ENCODE data around the gene PLCB4.

Gene PLCB4

DNA sequence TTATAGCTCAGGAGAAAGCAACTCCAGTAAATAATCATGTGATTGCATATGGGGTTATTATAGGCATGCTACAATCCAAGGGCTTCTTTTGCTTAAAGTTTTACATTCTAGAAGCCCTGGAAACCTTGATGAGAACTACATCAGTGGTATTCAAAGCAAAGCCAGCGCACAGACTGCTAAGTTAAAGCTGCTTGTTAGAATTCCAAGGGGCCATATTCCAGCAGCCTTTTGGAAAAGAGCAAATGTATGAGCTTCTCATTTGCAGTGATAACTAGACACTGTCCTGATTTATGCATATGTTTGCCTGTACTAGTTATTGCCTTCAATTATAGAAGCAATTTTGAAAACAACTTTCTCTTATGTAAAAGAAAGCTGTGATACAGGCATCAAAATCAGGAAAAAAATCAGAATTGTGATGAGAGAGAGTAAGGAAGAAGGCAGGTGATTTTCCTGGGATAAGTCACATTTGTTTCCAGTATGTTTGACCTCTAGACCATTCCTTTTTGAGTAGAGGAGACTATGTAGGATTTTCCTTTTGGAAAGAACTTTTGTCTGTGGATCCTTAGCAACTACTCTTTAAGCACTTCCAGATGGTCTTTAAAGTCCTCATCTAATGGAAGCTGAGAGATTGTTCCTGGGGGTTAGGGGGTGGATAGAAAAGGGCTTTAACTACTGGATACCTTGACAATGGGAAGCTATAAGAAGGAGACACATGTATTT, 159.2 kb downstream of the PLCB4 start:
- no peak for DNase-seq

DNA sequence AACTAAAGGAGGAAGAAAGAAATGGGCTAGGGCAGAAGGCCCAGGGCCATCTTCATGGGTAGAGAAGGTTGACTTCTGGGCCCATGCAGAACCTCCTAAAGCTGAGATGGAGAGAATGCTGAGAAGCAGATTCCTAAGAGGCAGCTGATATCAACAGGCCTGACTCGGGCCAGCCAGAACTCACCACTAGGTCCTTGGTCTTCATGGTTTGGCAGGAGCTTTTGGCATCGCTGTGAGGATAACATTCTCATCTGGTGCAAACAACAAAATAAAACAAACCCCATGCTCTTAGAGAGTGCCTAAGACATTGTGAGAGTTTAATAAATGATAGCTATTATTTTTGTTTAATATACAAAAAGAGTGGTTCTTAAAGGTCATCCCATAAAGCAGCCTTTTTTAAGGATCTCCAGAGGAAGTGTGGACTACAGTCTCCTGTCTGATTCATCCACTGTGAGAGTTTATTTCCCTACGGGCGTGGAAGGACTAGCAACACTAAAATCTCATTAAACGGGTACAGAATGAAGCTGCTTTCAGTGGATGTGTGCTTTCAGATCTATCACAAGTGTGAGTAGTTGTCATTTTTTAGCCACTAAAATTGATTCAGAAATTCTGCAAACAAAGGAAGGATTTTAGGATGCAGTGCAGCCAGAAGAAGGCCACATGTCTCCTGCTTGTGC, 160.0 kb downstream of the PLCB4 start:
- DNase-seq: no peak

DNA sequence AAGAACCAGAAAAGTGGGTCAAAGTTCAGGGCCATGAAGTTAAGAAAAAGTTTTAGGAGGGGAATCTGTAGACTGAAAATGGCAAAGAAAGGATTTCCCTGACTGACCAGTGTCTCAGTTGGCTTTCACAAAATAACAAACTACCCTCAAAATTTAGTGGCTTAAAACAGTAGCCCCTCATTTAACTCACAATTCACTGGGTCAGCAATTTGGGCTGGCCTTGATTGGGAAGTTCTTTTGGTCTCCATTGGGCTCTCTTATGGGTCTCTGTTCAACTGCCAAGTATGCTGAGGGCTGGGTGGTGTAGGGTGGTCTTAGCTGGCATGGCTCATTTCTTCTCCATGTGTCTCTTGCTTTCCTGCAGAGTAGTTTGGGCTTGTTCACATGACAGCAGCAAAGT, 161.5 kb downstream of the PLCB4 start:
- no peak for DNase-seq

DNA sequence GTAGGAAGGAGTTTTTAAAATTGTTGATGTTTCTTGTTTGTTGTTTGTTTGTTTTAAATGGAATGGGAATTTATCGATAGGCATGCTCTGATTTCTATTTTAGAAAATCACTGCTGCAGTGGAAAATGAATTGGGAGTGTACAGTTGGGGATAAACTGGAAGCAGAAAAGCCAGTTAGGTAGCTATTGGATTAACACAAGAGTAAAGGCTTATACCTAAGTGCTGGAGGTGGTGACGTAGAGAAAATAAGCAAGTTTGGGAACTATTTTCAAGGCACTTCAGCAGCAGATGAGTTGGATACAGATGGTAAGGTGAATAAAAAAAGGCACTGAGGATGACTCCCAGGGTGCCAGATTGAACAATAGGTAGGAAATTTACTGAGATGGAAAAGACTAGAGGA, 164.9 kb downstream of the PLCB4 start:
- no peak for DNase-seq

DNA sequence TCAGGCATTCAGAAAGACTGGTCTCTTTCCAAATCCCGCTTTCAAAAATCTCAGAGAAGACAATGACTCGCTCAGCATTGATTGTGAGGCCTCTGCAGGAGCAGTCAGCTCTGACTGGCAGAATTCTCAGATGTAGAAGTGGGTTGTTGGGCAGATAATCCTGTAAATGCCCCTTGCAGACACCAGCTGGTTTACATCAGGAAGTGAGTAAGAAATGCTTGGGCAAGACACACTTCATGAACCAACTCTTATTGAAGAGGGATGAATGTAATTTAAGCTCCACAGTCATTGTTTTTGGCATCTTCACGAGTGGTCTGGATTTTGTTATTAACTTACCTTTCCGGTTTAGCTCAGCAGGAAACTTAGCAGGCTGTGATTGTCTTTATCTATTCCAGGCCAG, 166.6 kb downstream of the PLCB4 start:
- DNase-seq: peak; percentile 60

DNA sequence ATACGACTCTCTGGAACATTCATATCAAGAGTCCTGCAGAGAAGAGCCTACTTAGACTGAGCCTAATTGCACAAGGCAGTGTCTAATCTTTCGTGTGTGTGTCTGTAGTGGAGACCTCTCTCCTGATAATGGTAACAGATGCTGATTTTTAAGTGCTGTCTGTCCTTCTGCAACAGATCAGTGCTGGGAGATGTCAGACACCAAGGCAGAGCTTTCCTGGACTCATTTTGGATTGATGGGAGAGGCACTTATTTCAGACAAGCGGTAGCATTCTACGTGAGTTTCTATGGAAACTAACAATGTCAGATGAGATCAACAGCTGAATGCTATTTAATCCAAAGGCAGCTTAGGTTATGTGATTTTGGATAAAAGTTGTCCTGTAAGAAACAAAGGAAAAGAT, 167.6 kb downstream of the PLCB4 start:
- DNase-seq: no peak

DNA sequence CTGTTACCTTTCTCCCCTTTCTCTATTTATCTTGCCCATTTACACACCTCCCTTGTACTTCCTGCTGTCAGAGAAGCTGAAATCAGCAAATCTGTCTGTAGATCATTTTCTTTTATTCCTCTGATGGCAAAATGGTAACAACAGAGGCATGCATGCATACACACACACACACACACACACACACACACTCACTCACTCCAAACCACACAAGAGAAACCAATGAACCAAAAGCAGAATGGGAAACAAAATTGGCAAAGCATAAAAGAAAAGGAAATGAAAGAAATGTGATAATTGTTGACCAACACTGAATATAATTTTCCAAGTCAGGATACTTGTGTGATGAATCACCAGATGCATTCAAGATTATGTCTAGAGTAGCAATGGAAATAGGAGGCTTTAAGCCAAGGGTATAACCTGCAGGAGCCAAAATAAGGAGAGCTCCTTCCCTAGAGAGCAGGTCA, 172.4 kb downstream of the PLCB4 start:
- DNase-seq: peak; percentile 87

DNA sequence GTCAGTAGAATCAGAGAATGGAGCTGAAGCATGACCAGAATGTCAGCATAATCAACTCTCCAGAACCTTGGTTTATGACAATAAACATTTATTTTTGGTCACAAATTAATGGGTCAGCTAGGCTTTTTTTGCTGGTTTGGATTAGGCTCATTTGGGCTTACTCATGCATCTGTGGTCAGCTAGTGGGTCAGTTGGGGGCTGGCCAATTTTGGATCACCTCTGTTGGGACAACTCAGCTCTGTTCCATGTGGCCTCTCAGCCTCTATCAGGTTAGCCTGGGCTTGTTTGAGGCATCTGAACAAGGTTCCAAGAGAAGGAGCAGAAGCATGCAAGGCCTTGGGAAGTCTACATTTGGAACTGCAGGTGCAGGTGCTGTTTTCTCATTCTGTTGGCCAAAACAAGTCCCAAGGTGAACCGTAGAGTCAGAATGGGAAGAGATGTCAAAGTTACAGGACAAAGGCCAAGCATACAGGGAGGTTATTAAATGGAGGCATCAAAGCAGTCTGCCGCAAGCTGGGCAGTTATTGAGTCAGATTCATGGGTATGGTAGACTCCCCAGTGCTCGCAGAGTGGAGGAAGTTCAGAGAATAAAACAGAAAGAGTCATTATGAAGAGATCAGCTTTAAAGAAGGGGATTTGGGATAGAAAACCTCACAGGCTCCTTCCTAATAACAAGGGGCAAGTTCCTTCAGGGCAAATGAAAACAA, 173.0 kb downstream of the PLCB4 start:
- peak; percentile 13 for DNase-seq

DNA sequence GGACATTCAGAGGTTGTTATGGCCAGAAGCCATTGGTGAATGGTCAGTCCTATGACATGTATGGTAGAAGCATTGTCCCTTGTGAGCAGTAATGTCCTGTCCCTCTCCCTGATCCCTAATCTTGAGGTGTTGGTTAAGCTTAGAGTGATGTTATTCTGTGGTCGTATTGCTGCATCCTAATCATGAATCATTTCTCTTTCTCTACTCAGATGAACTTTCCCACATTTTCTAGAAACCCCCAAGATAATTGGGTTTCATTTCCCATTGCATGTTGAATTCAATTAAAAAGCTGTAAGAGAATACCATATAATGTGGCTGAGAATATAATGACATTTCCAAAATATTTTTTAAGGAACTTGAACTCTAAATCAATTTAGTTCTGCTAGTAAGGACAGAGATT, 175.1 kb downstream of the PLCB4 start:
- no peak for DNase-seq

DNA sequence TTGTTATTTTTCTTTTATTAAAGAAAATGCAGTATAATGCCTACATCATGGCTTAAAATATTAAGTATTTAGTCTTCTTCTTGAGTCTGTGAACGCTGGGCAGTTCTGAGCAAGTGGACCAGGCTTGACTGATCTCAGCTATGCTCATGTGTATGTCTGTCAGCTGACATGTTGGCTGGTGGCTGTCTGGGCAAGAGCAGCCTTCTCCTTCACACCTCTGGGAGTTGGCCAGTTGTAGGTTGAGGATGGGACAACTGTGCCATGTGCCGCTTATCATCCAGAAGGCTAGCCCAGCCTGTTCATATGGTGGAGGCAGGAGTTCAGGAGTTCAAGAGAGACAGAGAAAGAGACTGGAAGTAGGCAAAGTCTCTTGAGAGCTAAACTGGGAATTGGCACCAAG, 175.9 kb downstream of the PLCB4 start:
- DNase-seq: no peak

DNA sequence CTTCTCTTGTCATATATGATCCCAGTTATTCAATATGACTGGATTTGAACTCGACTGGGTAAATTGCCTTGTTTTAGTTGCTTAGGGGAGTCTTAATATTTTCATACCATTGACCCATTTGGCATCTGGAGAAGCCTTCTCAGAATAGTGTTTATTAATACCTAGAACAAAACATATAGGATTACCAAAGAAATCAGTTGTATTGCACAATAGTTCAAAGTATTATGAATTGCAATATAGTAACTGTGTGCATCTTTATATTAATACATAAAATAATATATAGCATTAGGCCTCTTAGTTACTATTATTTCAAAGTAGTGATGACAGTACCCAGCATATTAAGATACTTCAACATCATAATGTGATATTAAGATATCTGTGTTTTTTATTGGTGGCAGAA, 177.8 kb downstream of the PLCB4 start:
- no peak for DNase-seq

DNA sequence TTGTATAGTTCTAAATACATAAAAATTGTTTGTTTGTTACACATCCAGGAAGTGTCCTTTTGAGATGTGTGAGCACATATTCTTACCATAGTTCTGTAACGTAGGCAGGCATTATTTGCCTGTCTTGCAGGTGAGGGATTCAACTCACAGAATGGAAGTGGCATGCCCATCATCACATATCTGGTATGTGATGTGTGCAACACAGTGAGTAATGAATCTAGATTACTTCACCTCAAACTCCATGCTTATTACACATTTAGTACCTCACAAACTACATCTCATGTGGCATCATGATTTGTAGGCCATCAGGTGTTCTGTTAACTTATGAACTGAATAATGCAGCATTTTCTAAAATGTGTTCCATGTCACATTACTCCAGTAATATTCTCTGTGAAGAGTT, 181.6 kb downstream of the PLCB4 start:
- DNase-seq: no peak

DNA sequence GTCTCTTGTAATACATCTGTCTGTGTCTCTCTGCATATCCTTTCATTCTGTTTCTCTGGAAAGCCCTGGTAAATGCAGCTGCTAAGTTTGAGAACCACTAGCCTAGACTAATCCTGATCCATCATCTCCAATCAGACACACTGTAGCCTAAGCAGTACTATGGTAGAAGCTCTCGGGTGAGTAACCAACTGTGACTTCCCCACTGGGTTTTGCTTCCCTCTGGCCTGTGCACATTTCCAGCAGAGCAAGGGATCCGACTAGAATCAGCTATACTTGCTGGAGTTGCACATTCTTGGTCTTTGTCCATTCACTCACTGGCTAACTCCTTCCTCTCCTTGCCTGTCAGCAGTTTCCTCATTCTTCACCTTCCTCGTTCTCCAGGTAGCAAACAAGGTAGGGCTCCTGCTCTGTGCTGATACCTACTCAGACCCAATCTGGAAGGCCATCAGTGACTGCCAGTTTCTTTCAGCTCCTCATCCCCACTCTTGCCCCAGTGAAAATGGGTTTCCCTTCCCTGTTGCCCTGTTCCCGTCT, 184.2 kb downstream of the PLCB4 start:
- no peak for DNase-seq

DNA sequence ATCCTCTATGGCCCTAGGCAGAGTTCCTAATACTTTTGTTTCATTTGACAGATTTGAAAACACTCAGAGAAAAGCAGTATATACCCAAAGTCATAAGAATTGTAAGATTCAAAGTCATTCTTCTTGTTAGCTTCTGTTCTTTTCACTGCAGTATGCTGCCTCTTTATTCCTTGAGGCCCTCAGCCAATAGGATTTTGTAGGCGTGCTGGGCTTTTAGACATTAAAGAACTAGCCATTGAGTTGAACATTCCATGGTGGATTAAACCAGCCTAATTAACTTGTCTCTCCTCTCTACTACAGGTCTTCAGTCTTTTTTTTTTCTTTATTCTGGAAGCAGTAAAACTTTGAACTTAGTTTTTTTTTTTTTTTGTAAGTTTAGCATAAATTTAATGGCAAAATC, 186.3 kb downstream of the PLCB4 start:
- DNase-seq: no peak

DNA sequence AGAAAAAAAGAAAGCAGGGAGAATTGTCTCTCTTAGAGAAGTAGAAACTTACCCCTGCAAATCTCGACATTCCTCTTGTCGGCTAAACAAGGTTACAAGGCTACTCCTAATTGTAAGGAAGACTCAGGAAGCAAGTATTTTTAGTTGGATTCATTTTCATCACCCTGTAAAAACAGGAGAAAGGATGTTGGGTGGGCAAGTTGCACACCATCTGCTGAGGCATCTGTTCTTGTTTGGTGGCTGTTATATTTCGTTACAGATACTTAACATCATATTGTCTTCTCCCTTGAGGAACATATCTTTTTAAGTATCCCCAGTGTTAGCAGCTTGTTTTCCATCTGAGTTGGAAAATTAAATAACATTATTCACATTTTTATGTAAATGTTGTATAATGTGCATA, 187.5 kb downstream of the PLCB4 start:
- DNase-seq: no peak

DNA sequence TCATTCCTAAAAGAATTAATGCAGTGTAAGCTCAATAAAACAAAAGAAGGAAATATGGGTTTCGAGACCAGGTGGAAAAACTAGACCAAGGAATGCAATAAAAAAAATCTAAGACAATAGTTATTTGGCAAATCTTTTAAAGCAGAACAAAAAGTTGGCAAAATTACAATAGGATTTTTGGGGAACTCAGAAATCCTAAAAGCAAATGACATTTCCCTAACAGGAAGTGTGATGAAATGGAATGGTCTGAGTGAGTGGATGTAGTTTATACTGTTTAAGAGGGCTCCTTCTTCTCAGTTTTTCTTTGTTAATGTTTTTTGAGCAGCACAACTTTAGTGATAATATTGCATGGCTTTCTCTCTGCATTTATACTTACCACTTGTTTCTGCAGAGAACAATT, 190.0 kb downstream of the PLCB4 start:
- DNase-seq: no peak

DNA sequence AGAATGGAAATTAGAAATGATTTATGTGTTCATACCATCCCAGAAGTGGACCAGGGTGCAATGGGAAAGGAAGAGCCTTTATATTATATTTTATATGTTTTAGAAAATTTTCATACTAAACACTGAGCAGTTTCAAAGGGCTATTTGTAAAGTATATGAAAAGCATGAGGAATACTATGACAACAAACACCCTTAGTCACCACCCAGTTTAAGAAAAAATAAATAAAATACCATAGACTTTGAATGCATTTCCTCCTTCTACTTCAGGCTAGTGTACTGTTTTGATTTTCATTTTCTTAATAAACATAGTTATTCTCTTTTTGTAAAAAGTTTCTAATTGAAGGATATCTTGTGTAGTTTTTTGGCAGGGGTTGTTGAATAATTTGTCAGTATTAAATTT, 191.1 kb downstream of the PLCB4 start:
- no peak for DNase-seq

DNA sequence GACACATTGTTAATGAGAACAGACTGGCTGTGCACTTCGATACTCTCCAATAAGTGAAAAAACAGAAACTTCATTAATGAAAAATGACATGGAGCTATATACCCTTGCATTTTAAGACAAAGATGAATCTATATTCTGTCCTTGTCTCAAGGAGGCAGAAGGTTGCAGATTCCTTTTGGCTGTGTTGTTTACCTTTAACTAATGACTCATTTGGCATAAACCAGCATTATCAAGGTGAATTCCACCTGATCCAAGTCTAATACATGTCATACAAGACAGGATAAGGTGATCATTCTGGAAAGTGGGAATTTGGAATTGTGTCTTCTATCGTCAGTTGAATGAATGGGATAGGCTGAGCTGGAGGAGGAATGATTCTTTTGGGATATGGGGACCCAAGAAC, 192.9 kb downstream of the PLCB4 start:
- no peak for DNase-seq

DNA sequence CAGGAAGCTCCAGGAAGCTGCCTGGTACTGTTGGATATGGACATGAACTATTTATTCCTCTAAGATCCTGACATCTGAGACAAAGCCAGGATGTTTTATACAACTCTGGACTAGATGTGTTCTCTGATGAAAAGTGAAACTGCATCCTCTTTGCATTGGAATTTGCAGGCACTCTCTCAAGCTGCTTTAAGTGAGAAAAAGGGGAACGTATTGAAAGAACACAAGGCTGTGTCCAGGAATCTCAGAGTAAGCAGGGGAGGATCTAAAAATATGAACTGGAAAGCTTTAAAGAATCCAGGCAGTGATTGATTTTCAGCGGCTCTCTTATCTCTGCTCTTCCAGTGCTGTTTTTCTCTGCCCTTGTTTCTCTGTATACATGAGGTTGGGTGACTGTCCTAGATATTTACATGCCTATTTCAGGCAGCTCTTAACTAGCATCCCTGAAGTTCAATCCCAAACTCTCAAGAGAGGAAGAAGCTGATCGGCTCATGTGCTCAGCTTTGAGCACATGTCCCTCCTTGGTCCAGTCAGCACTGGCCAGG, 193.8 kb downstream of the PLCB4 start:
- DNase-seq: peak; percentile 7

DNA sequence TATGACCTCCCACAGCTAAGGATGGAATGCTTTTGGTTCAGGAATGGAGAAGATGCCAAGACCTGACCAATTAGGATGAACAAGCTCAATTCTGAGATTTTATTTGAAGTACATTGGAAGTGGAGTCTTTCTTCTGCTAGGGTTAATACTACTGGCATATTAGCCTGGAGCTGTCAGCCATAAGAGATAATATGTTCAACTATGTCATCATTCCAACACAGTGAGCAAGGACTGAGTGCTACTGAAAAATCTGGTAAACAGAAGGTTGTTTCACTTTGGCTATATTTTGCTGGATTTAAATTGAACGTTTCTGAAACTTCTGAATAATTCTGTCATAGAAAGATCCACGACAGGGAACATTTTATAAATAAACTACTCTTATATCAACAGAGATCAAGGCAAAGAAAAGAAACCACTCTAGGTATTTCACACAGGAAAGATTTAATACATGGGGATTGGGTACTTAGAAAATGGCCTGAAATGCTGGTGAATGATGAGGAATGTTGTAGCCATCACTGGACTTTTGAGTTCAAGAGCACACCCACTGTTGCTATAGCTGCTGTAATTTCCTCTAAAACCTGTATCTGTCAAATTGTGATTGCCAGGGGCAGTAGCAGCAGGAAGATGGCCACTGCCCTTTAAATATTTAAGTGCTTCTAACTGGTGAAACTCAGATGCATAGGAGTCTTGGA, 200.5 kb downstream of the PLCB4 start:
- peak; percentile 51 for DNase-seq

DNA sequence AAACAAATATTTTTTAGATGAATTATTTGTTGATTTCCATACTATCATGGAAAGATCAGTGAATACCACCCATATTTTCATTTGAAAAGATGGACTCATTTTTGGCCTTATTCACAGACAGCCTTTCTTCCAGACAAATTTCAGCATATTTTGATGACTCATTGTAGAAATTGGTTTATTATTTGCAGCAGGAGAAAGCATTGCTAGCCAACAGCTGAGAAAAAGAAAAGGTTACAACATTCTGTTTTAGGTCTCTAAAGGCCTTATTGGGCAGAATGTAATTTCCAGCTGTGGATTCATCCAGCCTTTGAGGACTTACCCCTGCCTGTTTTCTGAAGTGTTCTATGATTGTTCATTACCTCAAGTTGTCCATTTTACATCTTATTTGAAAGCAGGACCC, 201.9 kb downstream of the PLCB4 start:
- DNase-seq: peak; percentile 83

DNA sequence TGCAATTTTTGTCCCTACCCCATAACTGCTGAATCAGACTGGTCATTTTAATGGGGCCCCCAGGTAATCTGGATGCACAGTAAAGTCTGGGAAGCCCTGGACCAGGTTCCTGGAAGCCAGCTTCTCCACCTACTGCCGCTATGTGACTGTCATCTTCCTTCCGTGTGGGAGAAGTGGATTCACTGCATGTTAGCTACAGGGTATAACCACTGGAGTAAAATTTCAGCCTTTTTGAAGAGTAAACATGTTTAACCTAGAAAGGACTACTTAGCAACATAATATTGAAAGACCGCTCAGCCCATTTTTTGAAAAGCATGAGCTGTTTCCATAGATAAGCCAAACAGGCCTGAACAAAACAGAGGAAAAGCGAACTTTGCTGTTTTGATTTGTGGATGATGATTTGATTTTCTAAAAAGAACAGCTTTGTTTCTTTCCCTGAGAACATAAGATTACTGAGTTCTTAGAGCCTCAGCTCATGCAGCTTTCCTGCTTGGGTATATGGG, 208.1 kb downstream of the PLCB4 start:
- DNase-seq: no peak
